ENCODE results near the gene C4BPB. TPM values are rescaled to one million over a fixed set of nuclear protein-coding genes. Genes with fewer than 3 reads are reported as not detected.

Gene C4BPB
- polyA plus RNA-seq, 1 experiment, result not detected

GRCh38 chr1:207077470-207078377, 10.9 kb upstream of the C4BPB start:
- ChIA-PET POLR2A (no interaction called here), CTCF (interaction anchor here (0.7 to 2.1 kb wide), 12 partner anchors 9 to 352 kb away, joined by 3 to 8 read pairs (median 4); partner anchors contain the start of gene PFKFB2)
- Histone ChIP-seq H3K27me3 (ENCODE audit: control insufficient read depth, insufficient read depth, low read length) (no peaks in the 10 kb centered on the region; the same call in 1 of the 2 replicates), H3K4me3 (ENCODE audit: low read depth, low read length) (no peak overlapping the region), H3K36me3 (ENCODE audit: control insufficient read depth, insufficient read depth, low read length) (no peaks in the 10 kb centered on the region)
- peak; percentile 91 for TF ChIP-seq CTCF (IDR thresholded peaks at IDR 0.05; ENCODE audit: insufficient read depth, low read depth, low read length)
- DNase-seq (ENCODE audit: low read depth), result peak; percentile 51

GRCh38 chr1:207078578-207079132, 10.0 kb upstream of the C4BPB start:
- Histone ChIP-seq H3K4me3 (ENCODE audit: low read depth, low read length) (no peak overlapping the region), H3K27me3 (ENCODE audit: control insufficient read depth, insufficient read depth, low read length) (no peaks in the 10 kb centered on the region; the same call in 1 of the 2 replicates), H3K36me3 (ENCODE audit: control insufficient read depth, insufficient read depth, low read length) (no peaks in the 10 kb centered on the region)
- DNase-seq (ENCODE audit: low read depth), result no peak
- ChIA-PET CTCF (interaction anchor here (0.7 to 1.9 kb wide), 9 partner anchors 10 to 326 kb away, joined by 3 to 6 read pairs (median 3); no protein-coding TSS in a partner anchor), POLR2A (no interaction called here)
- no peak for TF ChIP-seq CTCF (IDR thresholded peaks at IDR 0.05; ENCODE audit: insufficient read depth, low read depth, low read length)

- Histone ChIP-seq H3K4me3 (ENCODE audit: low read depth, low read length) (no peak overlapping the region), H3K36me3 (ENCODE audit: control insufficient read depth, insufficient read depth, low read length) (no peaks in the 10 kb centered on the region), H3K27me3 (ENCODE audit: control insufficient read depth, insufficient read depth, low read length) (no peaks in the 10 kb centered on the region; the same call in 1 of the 2 replicates)
- CTCF ChIA-PET, result interaction anchor here (1.2 to 2.4 kb wide), 7 partner anchors 74 to 540 kb away, joined by 3 to 9 read pairs (median 6); no protein-coding TSS in a partner anchor
- TF ChIP-seq CTCF (IDR thresholded peaks at IDR 0.05; ENCODE audit: insufficient read depth, low read depth, low read length), result no peak
- POLR2A ChIA-PET, result no interaction called here
- DNase-seq (ENCODE audit: low read depth), result no peak
Observed at GRCh38 chr1:207079706-207080241, 8.9 kb upstream of the C4BPB start.

GRCh38 chr1:207081088-207081487, 7.6 kb upstream of the C4BPB start:
- Histone ChIP-seq H3K36me3 (ENCODE audit: control insufficient read depth, insufficient read depth, low read length) (no peaks in the 10 kb centered on the region), H3K27me3 (ENCODE audit: control insufficient read depth, insufficient read depth, low read length) (no peaks in the 10 kb centered on the region; the same call in 1 of the 2 replicates), H3K4me3 (ENCODE audit: low read depth, low read length) (no peak overlapping the region)
- ChIA-PET CTCF (interaction anchor here (1.1 to 2.4 kb wide), 5 partner anchors 165 to 539 kb away, joined by 3 to 9 read pairs (median 6); no protein-coding TSS in a partner anchor), POLR2A (no interaction called here)
- no peak for TF ChIP-seq CTCF (IDR thresholded peaks at IDR 0.05; ENCODE audit: insufficient read depth, low read depth, low read length)
- DNase-seq (ENCODE audit: low read depth), result no peak

- Histone ChIP-seq H3K27me3 (ENCODE audit: control insufficient read depth, insufficient read depth, low read length) (no peaks in the 10 kb centered on the region; the same call in 1 of the 2 replicates), H3K4me3 (ENCODE audit: low read depth, low read length) (no peak overlapping the region), H3K36me3 (ENCODE audit: control insufficient read depth, insufficient read depth, low read length) (no peaks in the 10 kb centered on the region)
- no peak for TF ChIP-seq CTCF (IDR thresholded peaks at IDR 0.05; ENCODE audit: insufficient read depth, low read depth, low read length)
- CTCF ChIA-PET, result interaction anchor here (0.9 to 2.4 kb wide), 2 partner anchors 323 to 418 kb away, joined by 4 to 9 read pairs; no protein-coding TSS in a partner anchor
- POLR2A ChIA-PET, result no interaction called here
- no peak for DNase-seq (ENCODE audit: low read depth)
Observed at GRCh38 chr1:207081806-207082205, 6.9 kb upstream of the C4BPB start.
